Measurements from ENCODE around the gene CMTM5.

CMTM5 gene

GRCh38 chr14:23351681-23352505, 25.0 kb upstream of the CMTM5 start:
- Mint-ChIP-seq H3K27ac (ENCODE audit: low read depth) (no peak overlapping the region), H3K4me3 (peak overlapping the region; percentile 61), H3K4me1 (no peaks in the 10 kb centered on the region), H3K36me3 (ENCODE audit: insufficient read depth) (peaks cover 4% of the 10 kb centered on the region), H3K9me3 (no peaks in the 10 kb centered on the region), H3K27me3 (peaks cover 78% of the 10 kb centered on the region)
- DNase-seq (ENCODE audit: low spot score in 2 of 2) (no peak), ATAC-seq (replicated peaks; ENCODE audit: extremely low read depth, poor library complexity, severe bottlenecking) (no peak)

DNA sequence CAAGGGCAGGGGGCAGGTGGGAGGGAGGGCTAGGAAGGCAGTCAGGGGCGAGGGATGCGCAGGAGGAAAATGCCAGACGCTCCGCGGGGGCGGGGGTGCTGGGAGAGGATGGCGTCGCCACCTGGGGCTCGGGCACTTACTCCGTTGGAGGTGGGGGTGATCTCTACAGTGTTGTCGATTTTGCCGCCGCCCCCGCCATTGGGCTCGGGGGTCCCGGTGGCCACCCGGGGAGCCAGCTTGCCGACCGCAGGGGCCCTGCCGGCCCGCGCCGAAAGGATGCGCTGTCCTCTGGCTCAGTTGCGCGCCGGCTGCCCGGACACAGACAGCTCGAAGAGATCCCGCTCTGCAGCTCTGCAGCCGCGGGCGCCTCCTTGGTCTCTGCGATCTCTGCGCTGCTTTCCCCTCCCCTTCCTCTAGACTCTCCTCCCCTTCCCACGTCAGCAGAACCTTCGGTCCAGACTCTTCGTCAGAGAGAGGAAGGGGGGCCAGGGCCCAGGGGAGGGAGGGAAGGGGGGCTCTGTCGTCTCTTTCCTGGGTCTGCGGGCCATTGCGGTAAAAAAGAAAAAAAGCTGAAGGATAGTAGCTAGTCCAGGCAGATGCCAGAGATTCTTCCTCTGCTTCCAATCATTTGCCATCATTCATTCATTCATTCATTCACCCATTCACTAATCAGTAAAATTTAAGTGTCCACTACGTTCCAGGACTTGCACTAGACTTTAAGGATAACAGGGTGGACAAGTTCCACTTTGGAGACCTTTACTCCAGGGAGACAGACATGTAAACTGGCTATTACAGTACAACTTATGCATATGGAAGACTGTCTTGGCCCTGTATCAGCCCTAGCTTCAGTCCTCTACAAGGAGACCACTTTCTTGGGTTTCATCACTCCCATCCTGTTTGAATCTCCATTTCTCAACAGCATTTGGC, 24.1 kb upstream of the CMTM5 start, which contains the start of gene SLC22A17:
Gene SLC22A17 (minus strand): TSS at position 382 of the 927 bp plus-strand sequence.
- no peak within 1 kb of the TSS for H3K27ac Mint-ChIP-seq (ENCODE audit: low read depth)
- no peaks in the 10 kb centered on the region for H3K4me1 Mint-ChIP-seq
- ATAC-seq (replicated peaks; ENCODE audit: extremely low read depth, poor library complexity, severe bottlenecking): peak; percentile 68
- H3K9me3 Mint-ChIP-seq: no peaks in the 10 kb centered on the region
- DNase-seq (ENCODE audit: low spot score in 2 of 2): peak in 1 of 2 donors; percentile 18
- peak within 1 kb of the TSS; percentile 61 for H3K4me3 Mint-ChIP-seq
- peaks cover 78% of the 10 kb centered on the region for H3K27me3 Mint-ChIP-seq
- peaks cover 4% of the 10 kb centered on the region for H3K36me3 Mint-ChIP-seq (ENCODE audit: insufficient read depth)

DNA sequence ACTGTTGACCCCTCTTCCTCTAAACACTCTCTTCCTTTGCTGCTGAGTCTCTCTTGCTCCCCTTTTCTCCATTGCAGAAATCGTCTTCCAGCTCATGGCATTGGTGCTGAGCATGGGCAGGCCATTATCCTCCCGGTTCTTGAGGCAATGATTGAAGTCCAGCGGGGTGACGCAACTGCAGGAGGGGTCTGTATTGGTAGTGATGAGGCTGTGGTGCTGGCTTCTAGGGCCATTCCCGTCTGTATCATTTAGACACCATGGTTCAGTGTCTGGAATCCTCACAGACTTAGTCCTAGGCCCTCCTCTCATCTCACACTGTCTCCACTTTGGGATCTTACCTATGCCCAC, 23.4 kb upstream of the CMTM5 start:
- peaks cover 4% of the 10 kb centered on the region for H3K36me3 Mint-ChIP-seq (ENCODE audit: insufficient read depth)
- peak overlapping the region; percentile 61 for H3K4me3 Mint-ChIP-seq
- H3K27ac Mint-ChIP-seq (ENCODE audit: low read depth): no peak overlapping the region
- H3K9me3 Mint-ChIP-seq: no peaks in the 10 kb centered on the region
- no peaks in the 10 kb centered on the region for H3K4me1 Mint-ChIP-seq
- ATAC-seq (replicated peaks; ENCODE audit: extremely low read depth, poor library complexity, severe bottlenecking) (no peak), DNase-seq (ENCODE audit: low spot score in 2 of 2) (no peak)
- H3K27me3 Mint-ChIP-seq: peaks cover 75% of the 10 kb centered on the region

DNA sequence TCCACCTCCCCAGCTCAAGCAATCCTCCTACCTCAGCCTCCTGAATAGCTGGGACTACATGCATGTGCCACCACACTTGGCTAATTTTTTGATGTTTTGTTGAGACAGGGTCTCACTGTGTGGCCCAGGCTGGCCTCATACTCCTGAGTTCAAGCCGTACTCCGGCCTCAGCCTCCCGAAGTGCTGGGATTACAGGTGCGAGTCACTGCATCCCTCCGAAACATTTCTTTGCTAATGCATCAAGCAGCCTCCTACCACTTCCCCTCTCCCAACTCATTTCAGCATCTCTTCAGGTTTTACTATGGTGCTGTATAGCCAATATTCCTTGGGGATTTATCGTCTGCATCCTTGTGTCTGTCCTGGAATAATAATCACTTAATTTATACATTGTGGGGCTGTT, 21.9 kb upstream of the CMTM5 start:
- Mint-ChIP-seq H3K4me1 (no peaks in the 10 kb centered on the region), H3K27ac (ENCODE audit: low read depth) (no peak overlapping the region), H3K27me3 (peaks cover 69% of the 10 kb centered on the region), H3K4me3 (no peak overlapping the region), H3K9me3 (no peaks in the 10 kb centered on the region), H3K36me3 (ENCODE audit: insufficient read depth) (peaks cover 2% of the 10 kb centered on the region)
- DNase-seq (ENCODE audit: low spot score in 2 of 2) (no peak), ATAC-seq (replicated peaks; ENCODE audit: extremely low read depth, poor library complexity, severe bottlenecking) (no peak)

DNA sequence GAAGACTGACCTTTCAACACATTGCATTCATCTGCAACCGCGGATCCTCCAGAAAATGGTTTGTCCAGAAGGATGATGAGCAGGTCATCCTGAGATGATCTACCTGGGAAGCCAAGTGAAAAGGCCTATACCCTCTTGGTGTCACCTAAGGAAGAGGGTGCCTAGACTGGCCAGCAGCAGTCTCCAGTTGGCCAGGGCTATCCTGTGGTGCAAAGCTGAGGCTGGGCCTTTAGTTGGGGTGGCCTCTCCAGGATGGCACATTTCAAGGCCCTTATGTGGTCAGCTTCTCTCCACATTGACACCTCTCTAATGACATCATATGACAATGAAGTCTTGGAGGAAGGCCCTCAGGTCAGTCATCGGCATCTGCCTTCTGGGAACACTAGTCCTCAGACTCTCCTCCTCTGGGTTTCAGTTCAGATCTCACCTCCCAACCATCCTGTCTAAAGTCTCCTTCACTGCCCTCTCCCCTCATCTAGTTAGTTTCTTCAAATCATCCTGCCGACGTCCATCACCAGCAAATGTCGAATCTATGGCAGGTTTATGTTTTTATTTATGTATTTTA, 20.9 kb upstream of the CMTM5 start:
- DNase-seq (ENCODE audit: low spot score in 2 of 2) (no peak), ATAC-seq (replicated peaks; ENCODE audit: extremely low read depth, poor library complexity, severe bottlenecking) (no peak)
- Mint-ChIP-seq H3K36me3 (ENCODE audit: insufficient read depth) (peaks cover 2% of the 10 kb centered on the region), H3K27ac (ENCODE audit: low read depth) (no peak overlapping the region), H3K9me3 (no peaks in the 10 kb centered on the region), H3K27me3 (peaks cover 67% of the 10 kb centered on the region), H3K4me1 (no peaks in the 10 kb centered on the region), H3K4me3 (no peak overlapping the region)

DNA sequence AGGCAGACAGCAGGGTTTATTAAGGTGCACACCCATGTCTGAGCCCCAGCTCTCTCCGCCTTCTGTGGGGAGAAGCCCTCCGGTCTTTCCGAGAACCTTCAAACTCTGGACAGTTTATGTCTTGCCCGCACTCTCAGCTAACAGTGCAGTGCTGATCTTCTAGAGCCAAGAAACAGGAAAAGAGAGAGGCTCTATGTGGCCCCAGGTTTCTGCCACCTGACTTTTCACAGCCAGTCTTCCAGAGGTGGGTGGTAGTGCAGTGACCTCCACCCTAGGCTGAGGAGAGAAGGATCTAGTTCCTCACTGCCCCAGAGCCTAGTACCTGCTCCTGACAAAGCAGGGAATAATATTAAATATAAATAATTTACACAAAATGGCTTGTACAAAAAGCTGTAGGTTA, 20.2 kb upstream of the CMTM5 start:
- Mint-ChIP-seq H3K9me3 (no peaks in the 10 kb centered on the region), H3K27me3 (peaks cover 60% of the 10 kb centered on the region)
- ATAC-seq (replicated peaks; ENCODE audit: extremely low read depth, poor library complexity, severe bottlenecking): no peak

DNA sequence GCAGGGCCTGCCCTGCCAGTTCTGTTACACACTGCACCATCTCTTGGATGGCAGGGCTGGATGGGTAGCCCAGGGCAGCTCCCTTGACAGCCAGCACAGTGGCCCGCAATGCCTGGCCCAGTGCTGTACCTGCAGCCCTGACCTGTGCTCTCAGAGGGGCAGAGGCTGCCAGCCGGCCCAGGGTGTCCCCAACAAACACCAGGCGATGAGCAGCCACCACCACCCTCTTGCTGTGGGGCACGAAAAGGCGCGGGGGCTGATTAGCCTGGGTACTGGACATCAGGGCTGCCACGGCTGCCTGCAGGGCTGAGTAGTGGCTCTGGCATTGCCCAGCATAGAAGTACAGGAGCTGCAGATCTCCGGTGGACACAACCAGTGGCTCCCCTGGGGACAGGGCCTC, 19.6 kb upstream of the CMTM5 start:
- Mint-ChIP-seq H3K9me3 (no peaks in the 10 kb centered on the region), H3K4me1 (no peaks in the 10 kb centered on the region), H3K36me3 (ENCODE audit: insufficient read depth) (peaks cover 2% of the 10 kb centered on the region), H3K4me3 (no peak overlapping the region), H3K27ac (ENCODE audit: low read depth) (no peak overlapping the region), H3K27me3 (peaks cover 59% of the 10 kb centered on the region)
- ATAC-seq (replicated peaks; ENCODE audit: extremely low read depth, poor library complexity, severe bottlenecking): no peak
- DNase-seq (ENCODE audit: low spot score in 2 of 2): no peak

More for the DNA sequence above, 20.2 kb upstream of the CMTM5 start:
- peaks cover 2% of the 10 kb centered on the region for H3K36me3 Mint-ChIP-seq (ENCODE audit: insufficient read depth)
- no peaks in the 10 kb centered on the region for H3K4me1 Mint-ChIP-seq
- DNase-seq (ENCODE audit: low spot score in 2 of 2): no peak
- H3K27ac Mint-ChIP-seq (ENCODE audit: low read depth): no peak overlapping the region
- H3K4me3 Mint-ChIP-seq: no peak overlapping the region

DNA sequence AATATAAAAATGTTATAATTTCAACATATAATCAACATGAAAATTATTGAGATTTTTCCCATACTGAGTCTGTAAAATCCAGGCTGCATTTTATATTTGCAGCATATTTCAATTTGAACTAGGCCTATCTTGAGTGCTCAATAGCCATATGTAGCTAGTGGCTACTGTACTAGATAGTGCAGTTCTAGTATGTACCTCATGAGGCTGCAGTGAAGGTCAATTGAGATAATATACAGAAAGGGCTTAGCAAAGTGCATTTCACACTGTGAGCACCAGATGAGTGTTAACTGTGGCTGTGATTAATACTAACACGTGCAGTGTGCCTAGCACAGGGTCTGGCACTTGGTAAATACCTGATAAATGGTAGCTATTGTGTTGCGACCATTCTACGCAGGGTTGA, 18.8 kb upstream of the CMTM5 start:
- Mint-ChIP-seq H3K27me3 (peaks cover 55% of the 10 kb centered on the region), H3K4me3 (no peak overlapping the region), H3K36me3 (ENCODE audit: insufficient read depth) (peaks cover 2% of the 10 kb centered on the region), H3K4me1 (no peaks in the 10 kb centered on the region), H3K9me3 (no peaks in the 10 kb centered on the region), H3K27ac (ENCODE audit: low read depth) (no peak overlapping the region)
- ATAC-seq (replicated peaks; ENCODE audit: extremely low read depth, poor library complexity, severe bottlenecking) (no peak), DNase-seq (ENCODE audit: low spot score in 2 of 2) (no peak)

GRCh38 chr14:23358553-23359166, 18.2 kb upstream of the CMTM5 start:
- no peaks in the 10 kb centered on the region for H3K4me1 Mint-ChIP-seq
- no peaks in the 10 kb centered on the region for H3K9me3 Mint-ChIP-seq
- DNase-seq (ENCODE audit: low spot score in 2 of 2) (no peak), ATAC-seq (replicated peaks; ENCODE audit: extremely low read depth, poor library complexity, severe bottlenecking) (no peak)
- no peak overlapping the region for H3K4me3 Mint-ChIP-seq
- peaks cover 2% of the 10 kb centered on the region for H3K36me3 Mint-ChIP-seq (ENCODE audit: insufficient read depth)
- H3K27me3 Mint-ChIP-seq: peaks cover 49% of the 10 kb centered on the region
- H3K27ac Mint-ChIP-seq (ENCODE audit: low read depth): no peak overlapping the region

DNA sequence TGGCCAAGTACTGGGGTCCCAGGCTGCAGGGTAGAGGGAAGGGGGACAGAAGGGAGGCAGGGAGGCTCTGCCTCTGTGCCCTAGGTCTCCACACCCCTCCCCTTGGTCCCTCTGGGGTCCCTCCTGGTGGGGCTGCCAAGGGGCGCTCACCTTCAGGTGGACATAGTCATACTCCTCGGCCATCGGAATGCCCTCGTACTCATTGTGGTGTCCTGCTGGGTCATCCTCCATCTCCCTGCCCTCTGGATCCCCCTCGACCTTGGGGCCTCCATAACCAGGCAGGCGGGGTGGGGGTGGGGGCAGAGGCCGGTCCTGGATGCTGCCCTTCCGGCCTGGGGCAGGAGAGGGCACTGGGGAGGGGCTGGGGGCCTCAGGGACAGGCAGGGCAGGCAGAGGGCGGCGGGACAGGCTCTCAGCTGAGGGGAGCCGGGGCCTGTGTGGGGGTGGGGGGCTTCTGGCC, 17.6 kb upstream of the CMTM5 start:
- no peaks in the 10 kb centered on the region for H3K9me3 Mint-ChIP-seq
- no peak overlapping the region for H3K27ac Mint-ChIP-seq (ENCODE audit: low read depth)
- H3K36me3 Mint-ChIP-seq (ENCODE audit: insufficient read depth): peaks cover 2% of the 10 kb centered on the region
- H3K27me3 Mint-ChIP-seq: peaks cover 47% of the 10 kb centered on the region
- ATAC-seq (replicated peaks; ENCODE audit: extremely low read depth, poor library complexity, severe bottlenecking): no peak
- H3K4me1 Mint-ChIP-seq: no peaks in the 10 kb centered on the region
- no peak overlapping the region for H3K4me3 Mint-ChIP-seq
- DNase-seq (ENCODE audit: low spot score in 2 of 2): no peak

DNA sequence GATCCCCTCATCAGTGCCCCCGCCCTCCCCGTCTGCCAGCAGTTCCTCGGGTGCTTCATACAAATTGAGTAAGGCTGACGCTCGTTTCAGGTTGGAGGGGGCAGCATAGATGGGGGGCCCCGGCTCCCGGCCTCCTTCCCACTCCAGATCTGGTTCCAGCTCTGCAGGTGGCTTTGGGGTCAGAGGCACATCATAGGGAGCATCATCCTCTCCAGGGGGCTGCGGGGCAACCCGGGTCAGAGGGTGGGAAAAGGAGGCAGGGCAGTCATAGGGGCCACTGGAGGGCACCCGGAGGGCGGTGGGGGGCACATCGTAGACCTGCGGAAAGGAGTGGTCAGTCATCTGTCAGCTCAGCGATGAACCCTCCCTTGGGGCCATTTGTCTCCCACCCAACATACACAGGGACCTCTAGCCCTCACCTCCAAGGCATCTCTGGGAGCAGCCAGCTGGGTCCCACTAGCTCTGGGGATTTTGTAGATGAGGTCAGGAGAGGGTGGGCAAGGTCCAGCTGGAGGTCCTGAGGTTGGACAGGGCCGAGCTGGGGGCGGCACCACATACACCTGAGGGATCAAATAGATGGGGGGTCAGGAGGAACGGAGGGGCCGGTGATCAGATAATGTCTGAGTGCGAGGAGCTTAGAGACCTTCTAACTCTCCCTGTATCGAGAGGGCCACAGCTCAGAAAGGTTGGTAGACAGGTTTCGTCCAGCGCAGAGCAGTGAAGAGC, 17.0 kb upstream of the CMTM5 start:
- H3K4me1 Mint-ChIP-seq: peaks cover 6% of the 10 kb centered on the region
- DNase-seq (ENCODE audit: low spot score in 2 of 2) (no peak), ATAC-seq (replicated peaks; ENCODE audit: extremely low read depth, poor library complexity, severe bottlenecking) (no peak)
- peaks cover 47% of the 10 kb centered on the region for H3K27me3 Mint-ChIP-seq
- no peaks in the 10 kb centered on the region for H3K9me3 Mint-ChIP-seq
- no peaks in the 10 kb centered on the region for H3K36me3 Mint-ChIP-seq (ENCODE audit: insufficient read depth)
- H3K4me3 Mint-ChIP-seq: no peak overlapping the region
- no peak overlapping the region for H3K27ac Mint-ChIP-seq (ENCODE audit: low read depth)

DNA sequence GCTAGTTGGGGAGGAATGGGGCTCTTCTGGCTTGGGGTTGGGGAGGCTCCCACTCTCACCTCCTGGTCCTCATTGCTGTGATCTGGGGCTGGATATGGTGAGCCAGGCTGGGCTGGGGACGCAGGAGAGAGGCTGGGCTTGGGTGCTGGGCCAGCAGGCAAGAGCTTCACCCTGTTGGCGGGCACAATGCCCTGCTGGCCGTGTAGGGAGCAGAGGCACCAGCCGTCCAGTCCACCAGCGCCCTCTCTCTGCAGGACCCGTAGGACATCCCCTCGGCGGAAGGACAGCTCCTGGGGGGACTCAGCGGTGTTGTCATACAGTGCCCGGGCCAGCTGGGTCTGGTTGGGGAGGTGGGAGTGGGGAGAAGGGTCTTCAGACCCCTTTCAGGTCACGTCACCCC, 16.4 kb upstream of the CMTM5 start:
- Mint-ChIP-seq H3K9me3 (no peaks in the 10 kb centered on the region), H3K27me3 (peaks cover 43% of the 10 kb centered on the region), H3K36me3 (ENCODE audit: insufficient read depth) (no peaks in the 10 kb centered on the region), H3K4me3 (no peak overlapping the region), H3K27ac (ENCODE audit: low read depth) (no peak overlapping the region), H3K4me1 (peaks cover 6% of the 10 kb centered on the region)
- DNase-seq (ENCODE audit: low spot score in 2 of 2): no peak
- ATAC-seq (replicated peaks; ENCODE audit: extremely low read depth, poor library complexity, severe bottlenecking): no peak
